DOHH2 (cell line): ENCODE measurements around the gene PAPSS2.

ENCODE experiments used
- EZH2phosphoT487 ChIP-seq: fragments of 200-600 bp; sonication (generic); IDR thresholded peaks from 2 replicates; pipeline ENCODE4 v1.6.1; 2017; ENCODE audit warnings: borderline replicate concordance, mild to moderate bottlenecking, antibody characterized with exemption, low read length, moderate library complexity, mixed read lengths
- TF ChIP-seq, protein P1 (sequence below): fragments of 200-600 bp; sonication (generic); IDR thresholded peaks from one replicate; pipeline ENCODE4 v1.5.1; 2014; ENCODE audit warnings: antibody characterized with exemption, mild to moderate bottlenecking, low read depth, low read length; ENCODE audit not compliant: poor library complexity, severe bottlenecking

GRCh38 chr10:87671139-87671815 lies 11.6 kb downstream of the PAPSS2 start:
- TF ChIP-seq, protein P1, sequence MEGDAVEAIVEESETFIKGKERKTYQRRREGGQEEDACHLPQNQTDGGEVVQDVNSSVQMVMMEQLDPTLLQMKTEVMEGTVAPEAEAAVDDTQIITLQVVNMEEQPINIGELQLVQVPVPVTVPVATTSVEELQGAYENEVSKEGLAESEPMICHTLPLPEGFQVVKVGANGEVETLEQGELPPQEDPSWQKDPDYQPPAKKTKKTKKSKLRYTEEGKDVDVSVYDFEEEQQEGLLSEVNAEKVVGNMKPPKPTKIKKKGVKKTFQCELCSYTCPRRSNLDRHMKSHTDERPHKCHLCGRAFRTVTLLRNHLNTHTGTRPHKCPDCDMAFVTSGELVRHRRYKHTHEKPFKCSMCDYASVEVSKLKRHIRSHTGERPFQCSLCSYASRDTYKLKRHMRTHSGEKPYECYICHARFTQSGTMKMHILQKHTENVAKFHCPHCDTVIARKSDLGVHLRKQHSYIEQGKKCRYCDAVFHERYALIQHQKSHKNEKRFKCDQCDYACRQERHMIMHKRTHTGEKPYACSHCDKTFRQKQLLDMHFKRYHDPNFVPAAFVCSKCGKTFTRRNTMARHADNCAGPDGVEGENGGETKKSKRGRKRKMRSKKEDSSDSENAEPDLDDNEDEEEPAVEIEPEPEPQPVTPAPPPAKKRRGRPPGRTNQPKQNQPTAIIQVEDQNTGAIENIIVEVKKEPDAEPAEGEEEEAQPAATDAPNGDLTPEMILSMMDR = no peak
- TF ChIP-seq EZH2phosphoT487 = no peak
